Astrocyte of the cerebellum (primary cell): ENCODE results near the gene CCL5.

Experiments used
- DNase-seq: peaks from one replicate; pipeline ENCODE4 v3.0.0-alpha.2; 2011; ENCODE audit warnings: low read depth
- H3K4me3 ChIP-seq: 2 replicates; pipeline ENCODE4 v1.5.1; 2011; ENCODE audit warnings: mild to moderate bottlenecking, low read depth, low read length, moderate library complexity
- in situ Hi-C: cut with HindIII; loops from 2 replicates; pipeline ENCODE4 v1.10.0; 2017; ENCODE audit warnings: low sequenced_read_pairs
- TF ChIP-seq, protein P1 (sequence below): IDR thresholded peaks from 2 replicates; pipeline ENCODE4 v1.5.1; 2012; ENCODE audit warnings: low read length, low read depth, moderate library complexity, mild to moderate bottlenecking; ENCODE audit errors: missing control alignments

The CCL5 gene

DNA sequence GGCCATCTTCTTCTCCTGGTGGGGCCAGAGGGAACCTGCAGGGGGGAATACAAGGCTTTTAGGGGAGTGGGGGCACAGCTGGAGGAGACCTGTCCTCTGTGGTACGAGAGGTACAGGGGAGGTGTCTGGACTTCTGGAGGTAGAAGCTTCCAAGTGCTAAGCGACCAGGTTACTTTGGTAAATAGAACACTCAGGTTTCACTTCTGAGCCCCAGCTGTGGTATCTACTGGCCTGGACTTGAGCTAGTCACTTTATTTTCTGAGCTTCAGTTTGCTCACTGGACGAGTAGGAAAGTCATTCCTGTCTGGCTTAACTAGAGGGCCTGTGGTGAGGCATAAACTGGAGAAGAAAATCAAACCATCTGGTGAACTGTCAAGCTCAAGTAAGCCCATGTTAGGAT, 11.4 kb downstream of the CCL5 start, which contains the start of gene HEATR9:
Gene HEATR9 (minus strand): TSS at position 155 of the 400 bp plus-strand sequence. CDS start 149 bp downstream, at position 6.
- no peak within 1 kb of the TSS for H3K4me3 ChIP-seq
- TF ChIP-seq, protein P1, sequence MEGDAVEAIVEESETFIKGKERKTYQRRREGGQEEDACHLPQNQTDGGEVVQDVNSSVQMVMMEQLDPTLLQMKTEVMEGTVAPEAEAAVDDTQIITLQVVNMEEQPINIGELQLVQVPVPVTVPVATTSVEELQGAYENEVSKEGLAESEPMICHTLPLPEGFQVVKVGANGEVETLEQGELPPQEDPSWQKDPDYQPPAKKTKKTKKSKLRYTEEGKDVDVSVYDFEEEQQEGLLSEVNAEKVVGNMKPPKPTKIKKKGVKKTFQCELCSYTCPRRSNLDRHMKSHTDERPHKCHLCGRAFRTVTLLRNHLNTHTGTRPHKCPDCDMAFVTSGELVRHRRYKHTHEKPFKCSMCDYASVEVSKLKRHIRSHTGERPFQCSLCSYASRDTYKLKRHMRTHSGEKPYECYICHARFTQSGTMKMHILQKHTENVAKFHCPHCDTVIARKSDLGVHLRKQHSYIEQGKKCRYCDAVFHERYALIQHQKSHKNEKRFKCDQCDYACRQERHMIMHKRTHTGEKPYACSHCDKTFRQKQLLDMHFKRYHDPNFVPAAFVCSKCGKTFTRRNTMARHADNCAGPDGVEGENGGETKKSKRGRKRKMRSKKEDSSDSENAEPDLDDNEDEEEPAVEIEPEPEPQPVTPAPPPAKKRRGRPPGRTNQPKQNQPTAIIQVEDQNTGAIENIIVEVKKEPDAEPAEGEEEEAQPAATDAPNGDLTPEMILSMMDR: no peak
- in situ Hi-C loops: no loop called here
- DNase-seq: no peak

DNA sequence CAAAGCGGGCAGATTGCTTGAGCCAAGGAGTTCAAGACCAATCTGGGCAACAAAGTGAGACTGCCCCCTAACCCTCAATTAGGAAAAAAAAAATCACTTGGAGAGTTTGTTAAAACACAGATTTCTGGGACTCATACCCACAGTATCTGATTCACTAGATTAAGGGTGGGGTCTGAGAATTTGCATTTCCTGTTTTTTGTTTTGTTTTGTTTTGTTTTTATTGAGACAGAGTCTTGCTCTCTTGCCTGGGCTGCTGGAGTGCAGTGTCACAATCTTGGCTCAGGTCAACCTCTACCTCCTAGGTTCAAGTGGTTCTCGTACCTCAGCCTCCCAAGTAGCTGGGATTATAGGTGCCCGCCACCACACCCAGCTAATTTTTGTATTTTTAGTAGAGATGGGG, 12.6 kb downstream of the CCL5 start:
- in situ Hi-C loops: no loop called here
- H3K4me3 ChIP-seq: no peak overlapping the region
- no peak for DNase-seq
- TF ChIP-seq, protein P1: no peak

DNA sequence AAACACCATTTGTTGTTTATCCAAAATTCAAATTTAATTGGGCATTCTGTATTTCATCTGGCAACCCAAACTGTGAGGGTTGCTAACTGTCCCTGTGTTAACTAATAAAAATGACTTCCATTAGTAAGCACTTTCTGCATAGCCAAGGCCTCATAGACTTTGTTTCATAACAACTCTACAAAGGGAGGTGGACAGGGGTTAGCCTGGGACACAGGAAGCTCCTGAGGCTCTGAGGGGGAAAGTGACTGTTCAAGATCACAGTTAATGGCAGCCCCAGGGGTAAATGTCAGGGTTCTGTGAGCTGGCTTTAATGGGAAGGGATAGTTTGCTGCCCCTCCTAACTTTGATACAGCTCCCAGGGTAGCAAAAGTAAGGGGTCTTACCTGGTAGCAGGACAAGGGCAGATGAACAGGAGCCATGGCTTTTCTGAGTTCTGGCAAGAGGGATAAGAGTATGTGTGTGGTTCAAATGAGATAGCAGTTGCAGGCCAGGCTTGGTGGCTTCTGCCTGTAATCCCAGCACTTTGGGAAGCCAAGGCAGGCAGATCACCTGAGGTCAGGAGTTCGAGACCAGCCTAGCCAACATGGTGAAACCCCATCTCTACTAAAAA, 13.7 kb downstream of the CCL5 start:
- TF ChIP-seq, protein P1: no peak
- DNase-seq: no peak
- no peak overlapping the region for H3K4me3 ChIP-seq
- in situ Hi-C loops: no loop called here

DNA sequence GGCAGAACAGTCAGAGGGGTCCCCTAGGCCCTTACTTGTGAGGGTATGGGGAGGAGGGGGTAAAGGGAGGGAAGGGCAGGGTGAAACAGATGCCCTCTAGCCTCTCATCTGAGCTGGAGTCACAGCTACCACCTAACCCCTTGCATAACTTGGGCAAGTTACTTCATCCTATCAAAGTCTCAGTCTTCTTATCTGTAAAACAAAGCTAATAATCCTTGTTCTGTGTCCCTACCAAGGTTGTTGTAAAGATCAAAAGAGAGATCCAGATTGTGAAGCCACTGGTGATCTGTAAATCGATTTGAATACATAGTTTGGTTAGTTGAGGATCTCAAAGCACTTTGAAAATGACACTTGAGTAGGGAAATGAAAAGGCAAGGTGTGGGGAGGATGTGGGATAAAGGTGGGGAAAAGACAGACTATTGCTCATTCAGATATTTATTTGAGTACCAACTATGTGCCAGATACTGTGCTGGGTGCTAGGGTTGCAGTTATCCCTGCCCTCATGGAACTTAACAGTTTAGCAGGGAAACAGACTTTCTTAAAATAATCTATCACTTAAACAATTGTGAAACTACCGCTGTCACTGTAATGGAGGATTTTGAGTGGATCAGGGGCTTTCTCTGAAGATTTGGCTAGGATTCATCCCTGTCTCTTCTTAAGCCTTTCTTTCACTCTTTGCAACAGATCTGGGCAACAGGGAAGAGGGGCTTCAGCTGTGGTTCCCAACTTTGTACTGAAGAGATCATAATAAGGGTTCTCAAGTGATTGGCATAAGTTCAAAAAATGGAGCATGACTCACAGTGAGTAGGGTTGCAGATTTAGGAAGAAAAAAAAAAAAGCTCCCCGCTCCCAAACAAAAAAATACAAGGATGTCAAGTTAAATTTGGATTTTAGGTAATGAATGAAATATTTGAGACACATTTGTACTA, 14.5 kb downstream of the CCL5 start:
- peak; percentile 23 for DNase-seq
- in situ Hi-C loops: no loop called here
- H3K4me3 ChIP-seq: no peak overlapping the region
- TF ChIP-seq, protein P1: no peak

DNA sequence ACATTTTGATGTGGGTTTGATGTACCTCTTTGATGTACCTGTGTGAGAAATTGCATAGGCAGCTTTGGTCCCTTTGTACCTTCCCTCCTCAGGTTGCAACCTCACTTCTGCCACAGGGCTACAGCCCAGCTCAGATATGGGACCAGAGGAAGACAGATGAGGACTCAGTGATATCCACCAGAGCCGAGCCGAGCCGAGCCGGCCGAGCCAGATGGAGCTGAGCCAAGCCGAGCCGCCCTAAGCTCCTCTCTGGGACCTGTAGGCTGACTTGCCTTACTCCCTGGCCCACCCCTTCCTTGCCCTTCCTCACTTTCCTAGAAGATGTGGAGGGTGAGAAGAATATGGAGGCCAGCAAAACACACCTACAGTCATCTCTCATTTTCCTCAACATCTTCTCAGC, 15.3 kb downstream of the CCL5 start:
- TF ChIP-seq, protein P1: no peak
- no peak for DNase-seq
- in situ Hi-C loops: no loop called here
- H3K4me3 ChIP-seq: no peak overlapping the region

DNA sequence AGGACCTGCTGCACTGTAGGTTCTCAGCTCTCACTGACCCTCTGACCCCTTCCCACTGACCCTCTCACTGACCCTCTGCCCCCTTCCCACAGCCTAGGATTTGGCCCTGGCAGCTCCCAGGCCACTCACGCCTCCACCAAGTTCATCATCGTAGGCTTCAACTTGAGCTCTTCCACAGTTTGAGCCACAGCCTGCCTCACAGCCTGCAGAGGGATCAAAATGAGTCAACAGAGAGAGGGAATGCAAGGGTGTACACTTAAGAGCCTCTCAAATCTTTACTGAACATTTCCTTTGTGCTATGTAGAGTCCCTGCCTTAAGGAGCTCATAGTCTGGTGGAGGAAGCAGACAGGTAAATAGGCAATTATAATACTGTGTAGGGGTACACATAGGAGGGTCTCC, 23.6 kb downstream of the CCL5 start:
- in situ Hi-C loops: no loop called here
- H3K4me3 ChIP-seq: no peak overlapping the region
- TF ChIP-seq, protein P1: no peak
- no peak for DNase-seq
